HG03460 (cell line): Measurements from ENCODE around the gene SLC4A1.

ENCODE experiments used
- ATAC-seq: cut with Tn5 transposase; IDR thresholded peaks from one replicate; pipeline ENCODE4 v1.9.1; 2021; ENCODE audit not compliant: unreplicated experiment

Gene SLC4A1

DNA sequence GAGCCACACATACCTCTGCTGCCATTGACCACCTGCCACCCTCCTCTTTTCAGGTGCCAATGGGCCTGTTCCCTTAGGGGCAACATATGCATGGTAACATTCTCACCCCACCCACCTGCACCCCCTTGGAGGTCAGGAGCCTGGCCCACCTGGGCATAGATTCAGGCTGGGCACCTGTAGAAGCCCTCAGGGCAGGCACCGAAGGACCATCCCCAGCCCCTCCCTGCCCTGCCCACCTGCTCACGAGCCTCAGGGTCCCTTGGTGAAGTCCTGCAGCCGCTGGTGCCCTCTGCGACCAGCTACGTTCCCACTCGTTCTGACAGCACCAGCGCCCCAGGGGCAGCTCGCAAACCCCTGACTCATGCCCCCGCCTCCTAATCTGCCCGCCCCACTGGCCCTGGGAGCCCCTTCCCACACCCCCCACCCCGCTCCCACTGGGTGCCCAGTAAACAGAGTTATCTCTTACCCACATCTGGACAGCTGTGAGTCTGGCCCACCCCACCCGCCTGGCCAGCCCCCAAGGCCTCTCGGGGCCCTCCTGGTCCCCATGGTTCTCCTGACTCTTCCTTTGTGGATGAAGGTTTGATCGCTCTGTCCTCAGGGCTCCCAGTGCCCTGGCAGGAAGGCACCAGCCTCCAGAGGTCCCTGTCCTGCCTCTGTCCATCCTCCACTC lies at the start of gene SLC4A1:
Gene SLC4A1, minus strand, starts transcription at position 318 of the 673 bp plus-strand sequence. CDS start 5,269 bp downstream, outside the sequence.
- ATAC-seq = no peak

DNA sequence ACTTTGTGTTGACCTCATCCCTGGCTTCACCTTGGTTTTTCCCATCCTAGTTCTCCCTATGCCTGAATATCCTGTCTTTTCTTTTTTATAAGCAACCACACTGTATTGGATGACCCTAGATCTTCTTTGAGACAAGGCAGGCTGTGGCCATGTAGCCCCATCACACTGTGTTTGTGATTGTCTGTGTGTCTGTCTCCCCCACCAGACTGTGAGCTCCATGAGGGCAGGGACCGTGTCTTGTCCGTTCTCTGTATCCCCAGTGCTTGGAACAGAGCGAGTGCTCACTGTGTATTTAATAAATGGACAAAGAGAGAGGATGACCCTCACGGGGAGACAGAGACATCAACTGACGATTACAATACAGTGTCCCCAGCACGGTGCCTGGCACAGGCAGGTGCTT lies 49.6 kb upstream of the SLC4A1 start:
- ATAC-seq = no peak

GRCh38 chr17:44315760-44316731 lies 48.1 kb upstream of the SLC4A1 start:
- no peak for ATAC-seq

GRCh38 chr17:44314869-44315661 lies 47.1 kb upstream of the SLC4A1 start:
- no peak for ATAC-seq

GRCh38 chr17:44314524-44314868 lies 46.6 kb upstream of the SLC4A1 start:
- no peak for ATAC-seq

- no peak for ATAC-seq
These were observed 46.1 kb upstream of the SLC4A1 start for GRCh38 chr17:44314031-44314430.

DNA sequence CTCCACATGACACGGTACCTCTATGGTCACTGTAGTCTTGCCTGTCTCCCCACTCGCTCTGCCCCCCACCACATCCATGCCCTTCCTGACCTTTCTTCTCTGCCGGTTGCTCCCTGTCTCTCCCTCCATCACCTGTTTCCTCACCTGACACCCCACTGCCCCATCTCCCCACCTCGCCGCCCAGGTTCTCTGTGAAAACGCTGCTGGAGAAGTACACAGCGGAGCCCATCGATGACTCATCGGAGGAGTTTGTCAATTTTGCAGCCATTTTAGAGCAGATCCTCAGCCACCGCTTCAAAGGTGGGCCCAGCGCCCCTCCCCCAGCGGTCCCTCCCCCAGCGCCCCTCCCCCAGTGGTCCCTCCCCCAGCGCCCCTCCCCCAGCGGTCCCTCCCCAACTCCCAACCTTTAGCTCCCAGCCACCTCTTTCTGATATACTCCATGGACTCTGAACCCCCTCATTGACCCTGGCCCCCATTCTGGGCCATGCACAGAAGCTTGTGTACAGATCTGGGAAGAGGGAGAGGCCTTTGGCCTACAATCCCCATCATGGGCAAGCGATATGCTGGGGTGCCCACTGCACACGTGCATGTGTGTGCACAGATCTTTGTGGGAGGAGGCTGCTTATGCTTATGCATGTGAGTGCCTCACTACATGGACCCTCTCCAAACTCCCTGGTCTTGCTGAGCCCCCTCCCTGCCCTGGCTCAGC lies 44.6 kb upstream of the SLC4A1 start:
- ATAC-seq = no peak

GRCh38 chr17:44311562-44312181 lies 43.7 kb upstream of the SLC4A1 start:
- no peak for ATAC-seq

DNA sequence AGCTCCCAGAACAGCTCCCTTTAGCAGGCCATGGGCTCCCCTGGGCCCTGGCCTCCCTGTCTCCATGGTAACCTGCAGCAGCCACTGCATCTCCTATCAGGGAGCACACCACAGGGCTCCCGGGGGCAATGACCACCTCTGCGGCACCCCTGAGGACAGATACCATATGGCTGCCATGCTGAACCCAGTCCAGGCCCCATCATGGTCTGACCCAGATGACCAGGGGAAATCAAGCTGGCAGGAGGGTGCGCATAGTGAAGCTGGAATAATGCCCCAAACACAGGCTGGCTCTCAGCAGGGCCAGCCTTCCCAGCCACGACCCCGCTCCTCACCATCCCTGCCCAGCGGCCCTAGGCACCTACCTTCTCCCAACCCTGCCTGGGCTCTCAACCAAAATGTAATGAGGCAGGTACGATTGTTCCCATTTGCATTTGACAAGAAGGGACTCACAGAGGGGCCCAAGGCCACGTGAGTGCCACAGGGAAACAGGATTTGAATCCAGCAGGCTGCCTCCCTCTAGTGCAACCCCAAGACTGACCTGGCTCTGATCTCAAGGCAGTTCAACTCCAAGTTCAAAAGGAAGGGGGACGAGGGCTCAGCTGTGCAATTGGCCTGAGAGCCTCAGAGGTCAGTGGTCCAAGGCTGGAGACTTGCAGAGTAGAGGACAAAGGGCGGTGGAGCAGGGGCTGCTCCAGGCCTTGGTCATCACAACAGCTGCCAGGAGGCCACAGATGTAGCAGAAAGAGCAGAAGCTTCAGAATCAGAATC lies 42.9 kb upstream of the SLC4A1 start:
- no peak for ATAC-seq

DNA sequence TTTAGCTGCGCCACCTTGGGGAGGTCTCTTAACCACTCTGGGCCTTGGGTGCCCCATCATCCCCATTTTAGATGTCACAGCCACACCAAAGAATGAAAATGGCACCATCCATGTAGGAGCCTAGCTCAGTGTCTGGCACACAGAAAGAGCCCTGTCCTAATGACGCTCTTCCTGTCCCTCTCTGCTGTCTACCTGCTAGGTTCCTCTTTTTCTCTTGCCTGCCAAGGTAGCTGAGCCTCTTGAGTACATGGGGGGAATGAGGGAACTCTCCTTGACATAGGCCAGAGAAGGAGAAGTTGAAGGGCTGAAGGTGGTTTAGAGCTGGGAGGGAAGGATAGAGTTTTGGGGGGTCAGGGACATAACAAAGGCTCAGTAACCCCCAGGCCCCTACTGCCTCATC lies 42.3 kb upstream of the SLC4A1 start:
- ATAC-seq = no peak

DNA sequence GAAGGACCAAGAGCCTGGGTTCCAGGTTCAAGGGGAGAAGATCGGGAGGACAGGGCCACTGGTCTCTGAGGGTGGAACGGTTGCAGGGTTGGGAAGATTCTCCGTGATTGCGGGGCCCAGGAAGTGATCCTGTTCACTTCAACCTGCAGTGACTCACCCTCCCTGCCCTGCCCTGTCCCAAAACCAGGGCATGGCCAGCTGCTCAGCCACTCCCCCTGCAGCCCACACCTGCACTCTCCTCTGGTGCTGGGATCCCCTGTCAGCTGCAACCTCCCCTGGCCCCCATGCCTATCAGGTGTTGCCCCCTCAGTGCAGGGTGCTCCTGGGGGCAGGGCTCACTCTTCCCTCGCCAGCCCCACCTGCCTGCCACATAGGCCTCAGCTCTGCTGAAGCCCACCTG lies 41.5 kb upstream of the SLC4A1 start:
- no peak for ATAC-seq

DNA sequence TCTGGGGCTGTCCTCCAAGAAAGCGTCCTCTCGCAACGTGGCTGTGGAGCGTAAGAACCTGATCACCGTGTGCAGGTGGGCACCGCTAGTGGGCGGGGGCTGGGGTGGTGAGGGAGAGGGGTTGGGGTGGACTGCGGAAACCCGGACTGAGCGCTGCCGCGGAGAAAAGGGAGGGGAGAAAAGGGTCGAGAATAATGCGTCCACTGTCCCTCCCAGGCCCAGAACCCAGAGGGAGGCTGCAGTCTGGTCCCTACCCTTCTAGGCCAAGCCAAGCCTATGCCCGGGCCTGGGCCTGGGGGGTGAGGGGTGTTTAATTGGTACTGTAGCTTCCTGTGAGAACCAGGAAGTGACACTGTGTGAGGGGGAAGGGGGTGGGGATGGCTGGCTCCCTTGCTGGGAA lies 40.9 kb upstream of the SLC4A1 start:
- no peak for ATAC-seq

DNA sequence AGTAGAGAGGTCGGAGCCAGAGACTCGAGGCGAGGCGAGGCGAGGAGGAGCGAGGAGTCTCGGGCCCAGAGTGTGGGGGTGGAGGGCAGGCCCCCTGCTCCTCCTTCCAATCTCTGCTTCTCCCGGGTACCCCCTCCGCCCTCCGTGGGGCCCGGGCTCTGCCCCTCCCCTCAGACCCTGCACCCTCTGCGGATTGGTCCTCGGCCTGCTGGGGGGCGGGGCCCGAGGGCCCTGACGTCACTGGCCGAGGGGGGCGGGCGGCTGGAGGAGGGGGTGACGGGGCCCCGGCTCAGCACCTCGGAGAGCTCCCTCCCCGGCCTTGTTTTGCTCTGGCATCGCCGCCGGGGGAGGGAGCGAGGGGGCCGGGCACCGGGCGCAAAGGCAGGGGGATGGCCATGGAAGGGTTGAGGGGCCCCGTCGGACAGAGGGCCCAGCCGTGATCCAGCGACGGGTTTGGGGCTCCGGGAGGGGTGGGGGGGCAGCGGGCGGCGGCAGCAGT lies 40.4 kb upstream of the SLC4A1 start, which contains the start of gene RUNDC3A:
Gene RUNDC3A, plus strand, starts transcription at position 282 of the 499 bp plus-strand sequence. CDS start 232 bp downstream, outside the sequence.
- ATAC-seq = no peak

- ATAC-seq = no peak
These were observed 39.7 kb upstream of the SLC4A1 start for GRCh38 chr17:44307387-44308186.

GRCh38 chr17:44304651-44305050 lies 36.7 kb upstream of the SLC4A1 start:
- ATAC-seq = no peak

DNA sequence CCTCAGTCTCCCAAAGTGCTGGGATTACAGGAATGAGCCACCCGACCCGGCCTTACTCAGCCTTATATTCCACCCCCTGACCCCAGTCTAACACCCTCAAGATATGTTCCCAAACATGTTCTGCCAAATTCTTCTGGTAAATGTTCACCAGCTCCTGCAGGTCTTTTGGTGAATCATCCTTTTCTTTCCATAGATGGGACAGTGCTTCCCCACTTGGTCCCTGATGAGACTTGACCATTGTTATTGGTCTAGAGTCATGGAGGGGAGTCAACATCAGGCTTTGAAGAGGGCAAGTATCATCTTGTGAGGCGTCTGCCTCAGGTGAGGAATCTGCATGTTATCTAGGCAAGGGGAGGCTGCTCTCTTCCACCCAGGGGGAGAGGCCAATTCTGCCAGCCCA lies 30.0 kb upstream of the SLC4A1 start:
- ATAC-seq = no peak

- no peak for ATAC-seq
These were observed 25.7 kb upstream of the SLC4A1 start for GRCh38 chr17:44293509-44294226.

- ATAC-seq = no peak
These were observed 19.7 kb upstream of the SLC4A1 start for GRCh38 chr17:44287651-44288050.
